WERI-Rb-1 (cell line): ENCODE results near the gene GBX1.

ENCODE experiments used
- DNase-seq: peaks from one replicate; pipeline ENCODE4 v3.0.0-alpha.2; 2020
- H3K27ac ChIP-seq: fragments of 250-450 bp; sonication (Bioruptor Pico); 2 replicates; pipeline ENCODE4 v1.5.1; 2020; ENCODE audit warnings: mild to moderate bottlenecking, moderate library complexity
- H3K27me3 ChIP-seq: fragments of 250-450 bp; sonication (Bioruptor Pico); 2 replicates; pipeline ENCODE4 v1.5.1; 2021; ENCODE audit warnings: mild to moderate bottlenecking, low read depth, moderate library complexity; ENCODE audit not compliant: insufficient read depth, severe bottlenecking
- H3K36me3 ChIP-seq: fragments of 250-450 bp; sonication (Bioruptor Pico); 2 replicates; pipeline ENCODE4 v1.5.1; 2020; ENCODE audit warnings: mild to moderate bottlenecking, moderate library complexity
- H3K4me3 ChIP-seq: 2 replicates; pipeline ENCODE4 v1.5.1; 2011; ENCODE audit warnings: low read depth, mild to moderate bottlenecking, control low read depth, low read length
- H3K9me3 ChIP-seq: fragments of 250-450 bp; sonication (Bioruptor Pico); 2 replicates; pipeline ENCODE4 v1.5.1; 2021; ENCODE audit warnings: mild to moderate bottlenecking, moderate library complexity; ENCODE audit not compliant: severe bottlenecking
- CTCF ChIP-seq: IDR thresholded peaks from 2 replicates; pipeline ENCODE4 v1.5.1; 2011; ENCODE audit warnings: low read depth, mild to moderate bottlenecking, control low read depth, inconsistent platforms, low read length

GBX1 gene

DNA sequence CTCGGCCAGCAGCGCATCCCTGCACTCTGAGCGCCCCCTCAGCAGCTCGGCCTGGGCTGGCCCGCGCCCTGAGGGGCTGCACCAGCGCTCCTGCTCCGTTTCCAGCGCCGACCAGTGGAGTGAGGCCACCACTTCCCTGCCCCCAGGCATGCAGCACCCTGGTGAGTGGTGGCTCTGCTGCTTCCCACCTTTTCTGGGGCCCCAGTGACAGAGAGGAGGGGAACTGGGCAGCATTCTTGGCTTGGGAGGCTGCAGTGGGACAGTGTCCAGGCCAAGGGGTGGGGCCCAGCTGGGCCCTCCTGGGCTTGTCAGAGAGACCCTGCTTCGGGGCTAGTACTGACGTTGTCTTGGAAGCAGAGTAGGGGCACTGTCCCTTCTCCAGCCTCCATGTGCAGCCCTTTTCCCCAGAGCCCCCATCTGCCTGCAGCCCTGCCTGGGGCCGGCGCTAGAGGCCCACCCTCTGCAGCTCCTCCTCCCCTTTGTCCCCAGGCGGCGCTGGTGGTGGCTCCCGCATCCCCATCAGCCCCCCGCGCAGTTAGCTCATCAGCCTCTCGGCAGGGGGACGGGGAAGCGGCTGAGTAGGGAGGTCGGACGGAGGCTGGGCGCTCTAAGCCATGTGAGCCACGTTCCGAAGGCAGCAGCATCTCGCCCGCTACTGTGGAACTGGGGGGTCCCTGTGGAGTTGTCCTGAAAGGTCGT, 29.2 kb downstream of the GBX1 start:
- Histone ChIP-seq H3K9me3 (no peaks in the 10 kb centered on the region), H3K36me3 (peaks cover 63% of the 10 kb centered on the region), H3K27ac (no peak overlapping the region), H3K27me3 (no peaks in the 10 kb centered on the region), H3K4me3 (no peak overlapping the region)
- no peak for DNase-seq
- TF ChIP-seq CTCF: no peak

DNA sequence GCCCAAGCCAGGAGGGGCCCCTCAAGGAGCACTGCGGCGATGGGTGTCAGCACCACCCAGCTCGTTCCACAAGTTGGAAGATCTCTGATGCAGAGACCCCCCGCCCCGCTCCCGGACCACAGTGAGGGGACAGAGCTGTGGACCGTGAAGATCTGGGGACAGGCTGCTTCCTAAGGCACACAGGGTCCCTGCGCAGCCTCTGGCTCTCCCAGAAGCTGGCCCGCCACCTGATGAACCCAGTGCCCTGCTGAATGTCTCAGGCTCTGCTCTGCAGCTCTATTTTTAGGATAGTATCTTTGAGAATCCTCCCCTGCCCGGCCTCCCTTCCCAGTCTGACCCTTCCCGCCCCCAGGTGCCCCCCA, 29.7 kb downstream of the GBX1 start:
- no peak for DNase-seq
- Histone ChIP-seq H3K9me3 (no peaks in the 10 kb centered on the region), H3K4me3 (no peak overlapping the region), H3K27ac (no peak overlapping the region), H3K36me3 (peaks cover 59% of the 10 kb centered on the region), H3K27me3 (no peaks in the 10 kb centered on the region)
- no peak for TF ChIP-seq CTCF

GRCh38 chr7:151137076-151137675, 30.3 kb downstream of the GBX1 start:
- H3K27me3 ChIP-seq: no peaks in the 10 kb centered on the region
- H3K9me3 ChIP-seq: no peaks in the 10 kb centered on the region
- H3K36me3 ChIP-seq: peaks cover 59% of the 10 kb centered on the region
- no peak overlapping the region for H3K4me3 ChIP-seq
- H3K27ac ChIP-seq: no peak overlapping the region
- no peak for TF ChIP-seq CTCF
- DNase-seq: no peak

GRCh38 chr7:151135866-151136843, 31.3 kb downstream of the GBX1 start:
- Histone ChIP-seq H3K9me3 (no peaks in the 10 kb centered on the region), H3K4me3 (no peak overlapping the region), H3K27ac (no peak overlapping the region), H3K36me3 (peaks cover 59% of the 10 kb centered on the region), H3K27me3 (no peaks in the 10 kb centered on the region)
- no peak for TF ChIP-seq CTCF
- no peak for DNase-seq

GRCh38 chr7:151135525-151135845, 32.0 kb downstream of the GBX1 start:
- DNase-seq: no peak
- Histone ChIP-seq H3K9me3 (no peaks in the 10 kb centered on the region), H3K4me3 (no peak overlapping the region), H3K36me3 (peaks cover 57% of the 10 kb centered on the region), H3K27me3 (no peaks in the 10 kb centered on the region), H3K27ac (no peak overlapping the region)
- no peak for TF ChIP-seq CTCF
